Measurements from ENCODE around the gene SYT7.

- TF ChIP-seq SP1 (IDR thresholded peaks at IDR 0.05) (no peak), CTCF (IDR thresholded peaks at IDR 0.05; ENCODE audit: low read depth, low read length, missing input control) (no peak)
These were observed 36.6 kb upstream of the SYT7 start for GRCh38 chr11:61617515-61617914.

Measured in liver (tissue), 3 donors.